ENCODE results near the gene PALM.

Gene PALM

GRCh38 chr19:708154-709143 is at the start of gene PALM:
TSS of gene PALM (plus strand) at chr19:708935. CDS start at chr19:709147, 212 bp downstream.
- H3K36me3 ChIP-seq (replicated peaks; ENCODE audit: insufficient read depth, low read length) = no peaks in the 10 kb centered on the region
- H4K20me1 ChIP-seq (ENCODE audit: insufficient read depth, low read length) = no peaks in the 10 kb centered on the region
- no peak within 1 kb of the TSS for H3K4me2 ChIP-seq (ENCODE audit: low read depth, low read length)
- H3F3A ChIP-seq (ENCODE audit: insufficient read depth, low read length) = no peaks in the 10 kb centered on the region
- no peak within 1 kb of the TSS for H3K4me3 ChIP-seq (ENCODE audit: low read length)
- peaks cover 87% of the 10 kb centered on the region for H3K27me3 ChIP-seq (replicated peaks; ENCODE audit: insufficient read depth, low read length)
- DNase-seq = no peak
- H3K9ac ChIP-seq (ENCODE audit: low read length) = no peak within 1 kb of the TSS
- no peak within 1 kb of the TSS for H3K27ac ChIP-seq (ENCODE audit: low read length)
- H3K9me2 ChIP-seq (replicated peaks; ENCODE audit: insufficient read depth, low read length) = no peaks in the 10 kb centered on the region
- H3K79me2 ChIP-seq (ENCODE audit: low read length) = no peaks in the 10 kb centered on the region
- no peaks in the 10 kb centered on the region for H3K9me3 ChIP-seq (replicated peaks; ENCODE audit: insufficient read depth, low read length)
- no peak for TF ChIP-seq EZH2 (optimal IDR thresholded peaks at IDR 0.05; ENCODE audit: low read depth, low read length)
- TF ChIP-seq CTCF (IDR thresholded peaks at IDR 0.05; ENCODE audit: low read length) = no peak
- no peak for TF ChIP-seq EZH2phosphoT487 (IDR thresholded peaks at IDR 0.05; ENCODE audit: low read length)
- H3K4me1 ChIP-seq (ENCODE audit: low read length) = no peaks in the 10 kb centered on the region
- no peak within 1 kb of the TSS for H2AFZ ChIP-seq (ENCODE audit: low read length)

GRCh38 chr19:660793-661426 is 47.8 kb upstream of the PALM start:
- TF ChIP-seq EZH2 (optimal IDR thresholded peaks at IDR 0.05; ENCODE audit: low read depth, low read length) = no peak
- no peak for TF ChIP-seq EZH2phosphoT487 (IDR thresholded peaks at IDR 0.05; ENCODE audit: low read length)
- TF ChIP-seq CTCF (IDR thresholded peaks at IDR 0.05; ENCODE audit: low read length) = no peak
- Histone ChIP-seq H3K36me3 (replicated peaks; ENCODE audit: insufficient read depth, low read length) (peaks cover 16% of the 10 kb centered on the region), H3F3A (ENCODE audit: insufficient read depth, low read length) (peaks cover 30% of the 10 kb centered on the region), H2AFZ (ENCODE audit: low read length) (no peak overlapping the region), H3K4me3 (ENCODE audit: low read length) (peak overlapping the region; percentile 90), H3K4me2 (ENCODE audit: low read depth, low read length) (peak overlapping the region; percentile 98), H3K27me3 (replicated peaks; ENCODE audit: insufficient read depth, low read length) (peaks cover 3% of the 10 kb centered on the region; the same call in 1 of the 2 replicates), H3K9me3 (replicated peaks; ENCODE audit: insufficient read depth, low read length) (no peaks in the 10 kb centered on the region), H3K27ac (ENCODE audit: low read length) (peak overlapping the region; percentile 92), H3K9me2 (replicated peaks; ENCODE audit: insufficient read depth, low read length) (no peaks in the 10 kb centered on the region), H3K9ac (ENCODE audit: low read length) (peak overlapping the region; percentile 99), H3K4me1 (ENCODE audit: low read length) (peaks cover 19% of the 10 kb centered on the region), H4K20me1 (ENCODE audit: insufficient read depth, low read length) (peaks cover 51% of the 10 kb centered on the region), H3K79me2 (ENCODE audit: low read length) (peaks cover 74% of the 10 kb centered on the region)
- DNase-seq = no peak

GRCh38 chr19:661427-662196 is 47.1 kb upstream of the PALM start:
- peak; percentile 87 for DNase-seq
- peak overlapping the region; percentile 92 for H3K27ac ChIP-seq (ENCODE audit: low read length)
- H3K27me3 ChIP-seq (replicated peaks; ENCODE audit: insufficient read depth, low read length) = peaks cover 11% of the 10 kb centered on the region; the same call in 1 of the 2 replicates
- peaks cover 14% of the 10 kb centered on the region for H3K36me3 ChIP-seq (replicated peaks; ENCODE audit: insufficient read depth, low read length)
- peaks cover 30% of the 10 kb centered on the region for H3F3A ChIP-seq (ENCODE audit: insufficient read depth, low read length)
- H3K9me3 ChIP-seq (replicated peaks; ENCODE audit: insufficient read depth, low read length) = no peaks in the 10 kb centered on the region
- H2AFZ ChIP-seq (ENCODE audit: low read length) = no peak overlapping the region
- H4K20me1 ChIP-seq (ENCODE audit: insufficient read depth, low read length) = peaks cover 44% of the 10 kb centered on the region
- H3K4me3 ChIP-seq (ENCODE audit: low read length) = peak overlapping the region; percentile 90
- H3K79me2 ChIP-seq (ENCODE audit: low read length) = peaks cover 67% of the 10 kb centered on the region
- TF ChIP-seq EZH2phosphoT487 (IDR thresholded peaks at IDR 0.05; ENCODE audit: low read length) (no peak), EZH2 (optimal IDR thresholded peaks at IDR 0.05; ENCODE audit: low read depth, low read length) (no peak), CTCF (IDR thresholded peaks at IDR 0.05; ENCODE audit: low read length) (no peak)
- H3K4me2 ChIP-seq (ENCODE audit: low read depth, low read length) = peak overlapping the region; percentile 98
- peaks cover 19% of the 10 kb centered on the region for H3K4me1 ChIP-seq (ENCODE audit: low read length)
- peak overlapping the region; percentile 99 for H3K9ac ChIP-seq (ENCODE audit: low read length)
- no peaks in the 10 kb centered on the region for H3K9me2 ChIP-seq (replicated peaks; ENCODE audit: insufficient read depth, low read length)
